ENCODE measurements around the gene ARHGAP10. TPM values are rescaled to one million over a fixed set of nuclear protein-coding genes. Genes with fewer than 3 reads are reported as not detected.
A peak's percentile ranks its signal among the peaks of the same experiment; 100 is the strongest.

ARHGAP10 gene
- total and polyA plus RNA-seq, 2 donors (not counting 1 experiment from before 2014, with no cell fraction given), result 0.10 to 0.34 TPM

GRCh38 chr4:147780137-147780777 lies 48.4 kb downstream of the ARHGAP10 start:
- Mint-ChIP-seq H3K9me3 (ENCODE audit: insufficient read depth) (no peaks in the 10 kb centered on the region), H3K27ac (no peak overlapping the region), H3K4me1 (peaks cover 10% of the 10 kb centered on the region), H3K4me3 (no peak overlapping the region), H3K27me3 (peaks cover 8% of the 10 kb centered on the region)
- ChIA-PET POLR2A (no interaction called here), CTCF (no interaction called here)
- TF ChIP-seq, protein P1, sequence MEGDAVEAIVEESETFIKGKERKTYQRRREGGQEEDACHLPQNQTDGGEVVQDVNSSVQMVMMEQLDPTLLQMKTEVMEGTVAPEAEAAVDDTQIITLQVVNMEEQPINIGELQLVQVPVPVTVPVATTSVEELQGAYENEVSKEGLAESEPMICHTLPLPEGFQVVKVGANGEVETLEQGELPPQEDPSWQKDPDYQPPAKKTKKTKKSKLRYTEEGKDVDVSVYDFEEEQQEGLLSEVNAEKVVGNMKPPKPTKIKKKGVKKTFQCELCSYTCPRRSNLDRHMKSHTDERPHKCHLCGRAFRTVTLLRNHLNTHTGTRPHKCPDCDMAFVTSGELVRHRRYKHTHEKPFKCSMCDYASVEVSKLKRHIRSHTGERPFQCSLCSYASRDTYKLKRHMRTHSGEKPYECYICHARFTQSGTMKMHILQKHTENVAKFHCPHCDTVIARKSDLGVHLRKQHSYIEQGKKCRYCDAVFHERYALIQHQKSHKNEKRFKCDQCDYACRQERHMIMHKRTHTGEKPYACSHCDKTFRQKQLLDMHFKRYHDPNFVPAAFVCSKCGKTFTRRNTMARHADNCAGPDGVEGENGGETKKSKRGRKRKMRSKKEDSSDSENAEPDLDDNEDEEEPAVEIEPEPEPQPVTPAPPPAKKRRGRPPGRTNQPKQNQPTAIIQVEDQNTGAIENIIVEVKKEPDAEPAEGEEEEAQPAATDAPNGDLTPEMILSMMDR (IDR thresholded peaks at IDR 0.05), result no peak
- no peak for TF ChIP-seq EZH2 (IDR thresholded peaks at IDR 0.05; ENCODE audit: borderline replicate concordance, insufficient read depth, low read depth, low read length, poor library complexity, severe bottlenecking)
- Histone ChIP-seq H3K4me3 (ENCODE audit: control extremely low read depth in 1 of 5, extremely low read depth in 1 of 5, insufficient read depth in 1 of 5, low read depth in 2 of 5, low read length in 4 of 5) (no peak overlapping the region), H3K27me3 (replicated peaks in 1 of 4; ENCODE audit: control extremely low read depth in 1 of 4, control insufficient read depth in 3 of 4, insufficient read depth in 4 of 4, low read length in 3 of 4) (peaks cover 0 to 5% (median 0%) of the 10 kb centered on the region in 4 experiments), H3K36me3 (replicated peaks in 1 of 2; ENCODE audit: control extremely low read depth in 1 of 2, control insufficient read depth in 1 of 2, extremely low read depth in 1 of 2, insufficient read depth in 2 of 2, low read length in 1 of 2) (no peaks in the 10 kb centered on the region), H3K9ac (ENCODE audit: low read length) (no peak overlapping the region), H2AFZ (ENCODE audit: insufficient read depth, low read depth, low read length, poor library complexity, severe bottlenecking) (peak overlapping the region; percentile 10), H3K4me1 (ENCODE audit: control insufficient read depth in 2 of 2, insufficient read depth in 2 of 2, low read length in 2 of 2) (peaks cover 7 to 9% of the 10 kb centered on the region in 2 donors), H3K27ac (ENCODE audit: low read length in 2 of 2) (no peak overlapping the region), H3K9me3 (ENCODE audit: control extremely low read depth in 1 of 3, control insufficient read depth in 2 of 3, insufficient read depth in 1 of 3, low read length in 2 of 3) (no peaks in the 10 kb centered on the region), H3K79me2 (ENCODE audit: control insufficient read depth, insufficient read depth, low read length) (no peaks in the 10 kb centered on the region), H3K4me2 (replicated peaks; ENCODE audit: low read depth, low read length, poor library complexity, severe bottlenecking) (peak overlapping the region; percentile 12), H4K20me1 (ENCODE audit: control insufficient read depth, insufficient read depth, low read length, poor library complexity, severe bottlenecking) (no peaks in the 10 kb centered on the region)
- WGBS (ENCODE audit: insufficient coverage), result 7% methylated on average over 3 of the region's 7 CpGs
- no peak for ATAC-seq (ENCODE audit: low read depth)
- intact Hi-C loops (cut with micrococcal nuclease), result no loop called here
- peak; percentile 16 for DNase-seq

- peaks cover 0 to 5% (median 0%) of the 10 kb centered on the region in 4 experiments for H3K27me3 ChIP-seq (replicated peaks in 1 of 4; ENCODE audit: control extremely low read depth in 1 of 4, control insufficient read depth in 3 of 4, insufficient read depth in 4 of 4, low read length in 3 of 4)
- 91% methylated on average over 6 of the region's 7 CpGs for WGBS (ENCODE audit: insufficient coverage)
- CTCF ChIA-PET, result no interaction called here
- H3K4me2 ChIP-seq (replicated peaks; ENCODE audit: low read depth, low read length, poor library complexity, severe bottlenecking), result no peak overlapping the region
- H3K27ac ChIP-seq (ENCODE audit: low read length in 2 of 2), result no peak overlapping the region
- intact Hi-C loops (cut with micrococcal nuclease), result no loop called here
- ATAC-seq (ENCODE audit: low read depth) (no peak), DNase-seq (no peak)
- H4K20me1 ChIP-seq (ENCODE audit: control insufficient read depth, insufficient read depth, low read length, poor library complexity, severe bottlenecking), result no peaks in the 10 kb centered on the region
- no peak overlapping the region for H2AFZ ChIP-seq (ENCODE audit: insufficient read depth, low read depth, low read length, poor library complexity, severe bottlenecking)
- H3K36me3 ChIP-seq (replicated peaks in 1 of 2; ENCODE audit: control extremely low read depth in 1 of 2, control insufficient read depth in 1 of 2, extremely low read depth in 1 of 2, insufficient read depth in 2 of 2, low read length in 1 of 2), result no peaks in the 10 kb centered on the region
- peaks cover 10% of the 10 kb centered on the region for H3K4me1 Mint-ChIP-seq
- no peak overlapping the region for H3K4me3 ChIP-seq (ENCODE audit: control extremely low read depth in 1 of 5, extremely low read depth in 1 of 5, insufficient read depth in 1 of 5, low read depth in 2 of 5, low read length in 4 of 5)
- POLR2A ChIA-PET, result no interaction called here
- no peaks in the 10 kb centered on the region for H3K79me2 ChIP-seq (ENCODE audit: control insufficient read depth, insufficient read depth, low read length)
- no peaks in the 10 kb centered on the region for H3K9me3 ChIP-seq (ENCODE audit: control extremely low read depth in 1 of 3, control insufficient read depth in 2 of 3, insufficient read depth in 1 of 3, low read length in 2 of 3)
- H3K4me1 ChIP-seq (ENCODE audit: control insufficient read depth in 2 of 2, insufficient read depth in 2 of 2, low read length in 2 of 2), result peaks cover 7 to 9% of the 10 kb centered on the region in 2 donors
- H3K4me3 Mint-ChIP-seq, result no peak overlapping the region
- TF ChIP-seq, protein P1 (IDR thresholded peaks at IDR 0.05), result no peak
- TF ChIP-seq EZH2 (IDR thresholded peaks at IDR 0.05; ENCODE audit: borderline replicate concordance, insufficient read depth, low read depth, low read length, poor library complexity, severe bottlenecking), result no peak
- H3K9ac ChIP-seq (ENCODE audit: low read length), result no peak overlapping the region
- peaks cover 8% of the 10 kb centered on the region for H3K27me3 Mint-ChIP-seq
- H3K9me3 Mint-ChIP-seq (ENCODE audit: insufficient read depth), result no peaks in the 10 kb centered on the region
- H3K27ac Mint-ChIP-seq, result no peak overlapping the region
Measured at GRCh38 chr4:147782087-147782781, 50.3 kb downstream of the ARHGAP10 start.

Data from B cell (primary cell).